ENCODE data around the gene SMIM32. TPM values are rescaled to one million over a fixed set of nuclear protein-coding genes. Genes with fewer than 3 reads are reported as not detected.

SMIM32 gene
- total and polyA plus RNA-seq, 2 experiments from 2014 or later: 0.27 to 0.56 TPM

GRCh38 chr5:136206361-136206760, 13.4 kb upstream of the SMIM32 start (continued):
- TF ChIP-seq ZNF462 (CRISPR knock-in tag; IDR thresholded peaks at IDR 0.05) (no peak), STAT1 (IDR thresholded peaks at IDR 0.05; ENCODE audit: unreplicated experiment) (no peak), ZNF331 (CRISPR knock-in tag; IDR thresholded peaks at IDR 0.05; ENCODE audit: low read depth) (no peak), EZH2 (IDR thresholded peaks at IDR 0.05; ENCODE audit: low read depth, unreplicated experiment) (no peak), NANOG (IDR thresholded peaks at IDR 0.05; ENCODE audit: borderline replicate concordance) (no peak), CREB1 (CRISPR knock-in tag; IDR thresholded peaks at IDR 0.05; ENCODE audit: low read depth) (no peak), ZNF114 (CRISPR knock-in tag; IDR thresholded peaks at IDR 0.05) (no peak), EZH2phosphoT487 (IDR thresholded peaks at IDR 0.05; ENCODE audit: unreplicated experiment) (no peak)

- peaks cover 77% of the 10 kb centered on the region for H3K27me3 ChIP-seq (ENCODE audit: insufficient read depth)
- DNase-seq (ENCODE audit: low spot score) (no peak), ATAC-seq (no peak)
- peaks cover 15% of the 10 kb centered on the region; the same call in 2 of the 3 replicates for H3K9me3 Mint-ChIP-seq
- no peak overlapping the region for H3K27ac ChIP-seq (ENCODE audit: low read depth)
- 0 out of 2 replicates have a peak, but pooled peaks cover 3% of the 10 kb centered on the region for H3F3A ChIP-seq (replicated peaks; ENCODE audit: low read depth)
- peaks cover 22% of the 10 kb centered on the region for H3K4me1 ChIP-seq (ENCODE audit: insufficient read depth)
- H3K4me3 Mint-ChIP-seq: no peak overlapping the region
- no peaks in the 10 kb centered on the region for H3K9me2 ChIP-seq (ENCODE audit: insufficient read depth)
- H3K4me2 ChIP-seq: no peak overlapping the region
- H4K20me1 ChIP-seq (replicated peaks; ENCODE audit: insufficient read depth): peaks cover 5% of the 10 kb centered on the region; the same call in 1 of the 2 replicates
- peaks cover 7% of the 10 kb centered on the region; the same call in 2 of the 3 replicates for H3K36me3 Mint-ChIP-seq (ENCODE audit: low read depth)
- peaks cover 30% of the 10 kb centered on the region for H3K4me1 Mint-ChIP-seq
- no peak overlapping the region for H3K4me3 ChIP-seq
- peaks cover 80% of the 10 kb centered on the region for H3K27me3 Mint-ChIP-seq (ENCODE audit: insufficient read depth, low read depth, poor library complexity)
- H2AFZ ChIP-seq: no peak overlapping the region
- no peaks in the 10 kb centered on the region for H3K79me2 ChIP-seq (replicated peaks; ENCODE audit: insufficient read depth)
- H3K27ac Mint-ChIP-seq: no peak overlapping the region
- no peaks in the 10 kb centered on the region for H3K36me3 ChIP-seq (ENCODE audit: insufficient read depth)
- no peak for TF ChIP-seq STAT1 (IDR thresholded peaks at IDR 0.05; ENCODE audit: unreplicated experiment)
- no peak for TF ChIP-seq CTCF (conservative IDR thresholded peaks at IDR 0.05; ENCODE audit: low read depth in 2 of 2)
- no peak for TF ChIP-seq NANOG (IDR thresholded peaks at IDR 0.05; ENCODE audit: borderline replicate concordance)
- no peak for TF ChIP-seq ZNF331 (CRISPR knock-in tag; IDR thresholded peaks at IDR 0.05; ENCODE audit: low read depth)
- no peak for TF ChIP-seq ETS1 (IDR thresholded peaks at IDR 0.05)
- TF ChIP-seq EZH2phosphoT487 (IDR thresholded peaks at IDR 0.05; ENCODE audit: unreplicated experiment): no peak
Measured at GRCh38 chr5:136205941-136206340, 13.0 kb upstream of the SMIM32 start.

Measured in GM23338 (cell line).